ENCODE data around the gene CYB5D1.

CYB5D1 gene

DNA sequence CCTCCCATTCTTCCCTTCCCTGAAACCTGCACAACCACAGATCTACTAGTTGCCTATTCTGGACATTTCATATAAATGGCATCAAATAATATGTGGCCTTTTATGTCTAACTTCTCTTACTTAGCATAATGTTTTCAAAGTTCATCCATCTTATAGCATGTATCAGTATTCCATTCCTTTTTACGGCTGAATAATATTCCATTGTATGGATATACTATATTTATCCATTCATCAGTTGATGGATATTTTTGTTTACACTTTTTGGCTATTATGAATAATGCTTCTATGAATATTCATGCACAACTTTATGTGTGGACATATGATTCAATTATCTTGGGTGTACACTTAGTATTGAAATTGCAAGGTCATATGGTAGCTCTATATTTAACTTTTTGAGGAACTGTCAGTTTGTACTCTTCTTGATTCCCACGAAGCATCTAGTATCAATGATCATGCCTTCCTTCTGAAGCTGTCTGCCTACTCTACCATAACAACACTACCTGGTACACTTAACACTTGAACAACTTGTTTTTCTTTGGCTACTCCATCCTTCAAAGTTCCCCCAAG lies 18.1 kb downstream of the CYB5D1 start:
- no peaks in the 10 kb centered on the region for H3K36me3 ChIP-seq (ENCODE audit: insufficient read depth, low read length)
- H3K9ac ChIP-seq (ENCODE audit: low read depth, low read length) = no peak overlapping the region
- 0 out of 2 replicates have a peak, but pooled peaks cover 3% of the 10 kb centered on the region for H3K4me1 ChIP-seq (ENCODE audit: insufficient read depth, low read length)
- no peaks in the 10 kb centered on the region for H3K9me3 ChIP-seq (ENCODE audit: control insufficient read depth, insufficient read depth, low read length)

DNA sequence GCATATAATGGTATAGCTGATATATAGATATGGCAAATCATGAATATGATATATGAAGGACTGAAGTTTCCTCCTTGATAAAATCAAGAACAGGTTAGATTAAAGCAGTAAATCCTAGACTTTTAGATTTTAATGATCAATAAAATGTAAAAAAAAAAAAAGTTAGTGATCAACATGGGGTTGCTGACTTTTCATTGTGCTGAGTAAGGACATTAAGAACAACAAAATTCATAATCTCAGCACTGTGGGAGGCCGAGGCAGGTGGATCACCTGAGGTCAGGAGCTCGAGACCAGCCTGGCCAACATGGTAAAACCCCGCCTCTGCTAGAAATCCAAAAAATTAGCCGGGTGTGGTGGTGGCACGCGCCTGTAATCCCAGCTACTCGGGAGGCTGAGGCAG lies 20.4 kb downstream of the CYB5D1 start:
- Histone ChIP-seq H3K9me3 (ENCODE audit: control insufficient read depth, insufficient read depth, low read length) (no peaks in the 10 kb centered on the region), H3K36me3 (ENCODE audit: insufficient read depth, low read length) (no peaks in the 10 kb centered on the region), H3K9ac (ENCODE audit: low read depth, low read length) (no peak overlapping the region), H3K4me1 (ENCODE audit: insufficient read depth, low read length) (0 out of 2 replicates have a peak, but pooled peaks cover 2% of the 10 kb centered on the region)

GRCh38 chr17:7880076-7880868 lies 22.5 kb downstream of the CYB5D1 start:
- Histone ChIP-seq H3K4me1 (ENCODE audit: insufficient read depth, low read length) (0 out of 2 replicates have a peak, but pooled peaks cover 11% of the 10 kb centered on the region), H3K9ac (ENCODE audit: low read depth, low read length) (no peak overlapping the region), H3K36me3 (ENCODE audit: insufficient read depth, low read length) (no peaks in the 10 kb centered on the region), H3K9me3 (ENCODE audit: control insufficient read depth, insufficient read depth, low read length) (no peaks in the 10 kb centered on the region)

GRCh38 chr17:7881276-7882054 lies 23.7 kb downstream of the CYB5D1 start:
- Histone ChIP-seq H3K36me3 (ENCODE audit: insufficient read depth, low read length) (no peaks in the 10 kb centered on the region), H3K9me3 (ENCODE audit: control insufficient read depth, insufficient read depth, low read length) (no peaks in the 10 kb centered on the region), H3K9ac (ENCODE audit: low read depth, low read length) (no peak overlapping the region), H3K4me1 (ENCODE audit: insufficient read depth, low read length) (0 out of 2 replicates have a peak, but pooled peaks cover 11% of the 10 kb centered on the region)

DNA sequence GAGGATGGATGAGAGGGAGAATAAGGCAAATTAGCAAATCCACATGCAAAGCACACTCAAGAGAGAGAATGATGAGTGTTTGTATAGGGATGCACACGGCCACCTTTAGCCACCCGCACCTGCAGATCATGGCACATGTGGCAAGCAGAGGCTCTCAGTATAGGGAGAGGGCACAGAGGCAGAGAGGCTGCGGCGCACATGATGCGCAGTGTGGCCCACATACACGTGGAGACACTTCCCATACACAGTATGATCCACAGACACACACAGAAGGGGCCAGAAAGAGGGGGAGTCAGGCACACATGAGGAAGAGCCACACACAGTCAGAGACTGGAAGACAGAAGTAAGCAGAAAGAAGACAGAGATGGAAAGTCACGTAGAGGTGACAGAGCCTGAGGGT lies 24.3 kb downstream of the CYB5D1 start:
- Histone ChIP-seq H3K9ac (ENCODE audit: low read depth, low read length) (no peak overlapping the region), H3K36me3 (ENCODE audit: insufficient read depth, low read length) (no peaks in the 10 kb centered on the region), H3K4me1 (ENCODE audit: insufficient read depth, low read length) (0 out of 2 replicates have a peak, but pooled peaks cover 11% of the 10 kb centered on the region), H3K9me3 (ENCODE audit: control insufficient read depth, insufficient read depth, low read length) (no peaks in the 10 kb centered on the region)

- no peak overlapping the region for H3K9ac ChIP-seq (ENCODE audit: low read depth, low read length)
- H3K4me1 ChIP-seq (ENCODE audit: insufficient read depth, low read length) = 0 out of 2 replicates have a peak, but pooled peaks cover 11% of the 10 kb centered on the region
Measured at GRCh38 chr17:7882629-7883028, 24.8 kb downstream of the CYB5D1 start.

DNA sequence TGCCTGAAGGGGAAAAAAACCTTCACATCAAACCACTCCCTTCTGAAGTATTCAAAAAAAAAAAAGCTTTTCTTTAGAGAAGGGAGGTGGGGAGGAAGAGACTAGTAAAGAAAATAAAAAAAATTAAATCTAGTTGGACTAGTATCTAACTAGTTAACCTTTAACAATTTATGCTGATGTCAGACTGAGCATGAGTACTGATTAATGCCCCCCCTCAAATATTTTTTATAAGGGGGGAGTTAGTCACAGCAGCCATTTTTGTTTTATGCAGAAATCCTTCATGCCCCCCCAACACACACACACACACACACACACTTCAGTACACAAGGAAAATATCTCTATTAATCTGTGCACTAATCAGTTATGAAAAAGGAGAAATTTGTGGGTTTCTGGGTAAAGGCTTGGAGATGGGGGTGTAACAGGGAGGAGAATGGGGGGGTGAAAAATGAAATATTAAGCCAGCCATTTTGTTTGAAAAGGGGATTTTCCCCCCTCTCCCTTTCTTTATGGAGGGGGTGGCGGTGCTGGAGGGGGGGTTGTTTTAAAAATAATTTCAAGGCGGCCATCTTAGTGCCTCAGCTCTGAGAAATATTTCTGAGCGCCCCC lies 26.1 kb downstream of the CYB5D1 start:
- no peaks in the 10 kb centered on the region for H3K36me3 ChIP-seq (ENCODE audit: insufficient read depth, low read length)
- no peaks in the 10 kb centered on the region for H3K9me3 ChIP-seq (ENCODE audit: control insufficient read depth, insufficient read depth, low read length)
- peaks cover 20% of the 10 kb centered on the region for H3K4me1 ChIP-seq (ENCODE audit: insufficient read depth, low read length)
- H3K9ac ChIP-seq (ENCODE audit: low read depth, low read length) = peak overlapping the region; percentile 29; the same call in 1 of the 2 replicates

More at GRCh38 chr17:7882629-7883028, 24.8 kb downstream of the CYB5D1 start:
- no peaks in the 10 kb centered on the region for H3K9me3 ChIP-seq (ENCODE audit: control insufficient read depth, insufficient read depth, low read length)
- H3K36me3 ChIP-seq (ENCODE audit: insufficient read depth, low read length) = no peaks in the 10 kb centered on the region

DNA sequence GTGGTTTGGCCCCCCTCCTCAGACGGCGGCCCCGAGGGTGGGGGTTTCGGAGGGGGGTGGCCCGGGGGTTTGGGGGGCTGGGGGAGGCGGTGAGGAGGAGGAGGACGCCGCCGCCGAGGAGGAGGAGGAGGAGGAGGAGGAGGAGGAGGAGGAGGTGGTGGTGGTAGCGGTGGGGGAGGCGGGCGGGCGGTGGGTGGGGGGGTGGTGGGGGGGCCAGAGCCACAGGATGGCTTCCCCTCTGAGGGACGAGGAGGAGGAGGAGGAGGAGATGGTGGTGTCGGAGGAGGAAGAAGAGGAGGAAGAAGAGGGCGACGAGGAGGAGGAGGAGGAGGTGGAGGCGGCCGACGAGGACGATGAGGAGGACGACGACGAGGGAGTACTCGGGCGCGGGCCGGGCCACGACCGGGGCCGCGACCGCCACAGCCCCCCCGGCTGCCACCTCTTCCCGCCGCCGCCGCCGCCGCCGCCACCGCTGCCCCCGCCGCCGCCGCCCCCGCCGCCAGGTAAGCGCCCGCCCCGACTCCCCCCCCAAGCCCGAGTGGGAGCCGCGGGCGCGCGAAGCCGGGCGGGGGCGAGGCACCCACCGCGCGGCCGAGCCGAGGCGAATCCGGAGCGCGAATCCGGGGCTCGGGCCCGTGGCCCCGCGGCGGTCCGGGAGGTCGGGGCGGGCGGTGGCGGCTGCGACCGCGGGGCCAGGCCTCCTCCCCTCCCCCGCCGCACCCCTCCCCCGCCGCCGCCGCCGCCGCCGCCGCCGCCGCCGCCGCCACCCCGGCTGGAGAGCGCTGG lies 27.0 kb downstream of the CYB5D1 start:
- no peaks in the 10 kb centered on the region for H3K9me3 ChIP-seq (ENCODE audit: control insufficient read depth, insufficient read depth, low read length)
- H3K36me3 ChIP-seq (ENCODE audit: insufficient read depth, low read length) = no peaks in the 10 kb centered on the region
- H3K4me1 ChIP-seq (ENCODE audit: insufficient read depth, low read length) = peaks cover 26% of the 10 kb centered on the region
- H3K9ac ChIP-seq (ENCODE audit: low read depth, low read length) = peak overlapping the region; percentile 44; the same call in 1 of the 2 replicates

GRCh38 chr17:7885367-7886226 lies 27.8 kb downstream of the CYB5D1 start:
- Histone ChIP-seq H3K36me3 (ENCODE audit: insufficient read depth, low read length) (no peaks in the 10 kb centered on the region), H3K9me3 (ENCODE audit: control insufficient read depth, insufficient read depth, low read length) (no peaks in the 10 kb centered on the region), H3K9ac (ENCODE audit: low read depth, low read length) (peak overlapping the region; percentile 44; the same call in 1 of the 2 replicates), H3K4me1 (ENCODE audit: insufficient read depth, low read length) (peaks cover 26% of the 10 kb centered on the region)

DNA sequence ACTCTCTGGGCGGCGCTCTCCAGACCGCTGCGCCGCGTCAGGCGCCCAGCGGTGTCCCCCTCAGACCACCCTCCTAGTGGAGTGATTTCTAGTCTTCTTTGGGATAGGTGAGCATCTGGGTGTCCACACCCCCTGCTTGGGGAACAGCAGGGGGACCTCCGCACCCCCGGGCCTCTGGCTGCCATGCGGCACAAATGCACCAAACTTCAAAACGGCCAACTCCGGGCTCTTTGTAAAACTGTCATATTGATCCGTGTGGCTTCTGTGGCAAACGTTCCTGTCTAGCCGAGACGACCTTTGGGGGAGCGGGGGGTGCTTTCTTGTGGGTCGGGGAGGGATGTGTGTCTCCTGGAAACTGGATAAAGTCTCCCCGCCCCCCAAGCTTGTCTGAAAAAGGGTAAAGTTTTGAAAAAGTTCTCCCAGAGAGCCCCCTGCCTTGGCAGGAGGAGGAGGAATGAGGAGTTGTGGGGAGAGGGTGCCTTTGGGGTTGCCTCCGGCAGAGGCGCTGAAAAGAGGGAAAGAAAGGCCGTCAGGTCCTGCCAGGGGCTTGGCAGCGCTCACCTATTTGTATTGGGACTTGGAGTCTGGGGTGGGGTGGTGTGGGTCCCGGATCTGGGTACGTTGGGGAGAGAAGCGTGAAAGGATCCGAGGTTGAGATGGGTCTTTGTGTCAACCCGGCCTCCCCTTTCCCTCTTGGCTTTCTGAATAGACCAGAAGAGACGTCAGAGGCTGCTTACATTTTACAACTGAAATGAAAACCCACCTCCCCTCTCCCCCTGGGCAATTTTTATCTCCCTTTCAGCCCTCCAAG lies 28.6 kb downstream of the CYB5D1 start:
- peak overlapping the region; percentile 44; the same call in 1 of the 2 replicates for H3K9ac ChIP-seq (ENCODE audit: low read depth, low read length)
- H3K9me3 ChIP-seq (ENCODE audit: control insufficient read depth, insufficient read depth, low read length) = no peaks in the 10 kb centered on the region
- no peaks in the 10 kb centered on the region for H3K36me3 ChIP-seq (ENCODE audit: insufficient read depth, low read length)
- H3K4me1 ChIP-seq (ENCODE audit: insufficient read depth, low read length) = peaks cover 26% of the 10 kb centered on the region

GRCh38 chr17:7887038-7887481 lies 29.3 kb downstream of the CYB5D1 start:
- Histone ChIP-seq H3K9ac (ENCODE audit: low read depth, low read length) (peak overlapping the region; percentile 44; the same call in 1 of the 2 replicates), H3K36me3 (ENCODE audit: insufficient read depth, low read length) (no peaks in the 10 kb centered on the region), H3K9me3 (ENCODE audit: control insufficient read depth, insufficient read depth, low read length) (no peaks in the 10 kb centered on the region), H3K4me1 (ENCODE audit: insufficient read depth, low read length) (peaks cover 26% of the 10 kb centered on the region)

DNA sequence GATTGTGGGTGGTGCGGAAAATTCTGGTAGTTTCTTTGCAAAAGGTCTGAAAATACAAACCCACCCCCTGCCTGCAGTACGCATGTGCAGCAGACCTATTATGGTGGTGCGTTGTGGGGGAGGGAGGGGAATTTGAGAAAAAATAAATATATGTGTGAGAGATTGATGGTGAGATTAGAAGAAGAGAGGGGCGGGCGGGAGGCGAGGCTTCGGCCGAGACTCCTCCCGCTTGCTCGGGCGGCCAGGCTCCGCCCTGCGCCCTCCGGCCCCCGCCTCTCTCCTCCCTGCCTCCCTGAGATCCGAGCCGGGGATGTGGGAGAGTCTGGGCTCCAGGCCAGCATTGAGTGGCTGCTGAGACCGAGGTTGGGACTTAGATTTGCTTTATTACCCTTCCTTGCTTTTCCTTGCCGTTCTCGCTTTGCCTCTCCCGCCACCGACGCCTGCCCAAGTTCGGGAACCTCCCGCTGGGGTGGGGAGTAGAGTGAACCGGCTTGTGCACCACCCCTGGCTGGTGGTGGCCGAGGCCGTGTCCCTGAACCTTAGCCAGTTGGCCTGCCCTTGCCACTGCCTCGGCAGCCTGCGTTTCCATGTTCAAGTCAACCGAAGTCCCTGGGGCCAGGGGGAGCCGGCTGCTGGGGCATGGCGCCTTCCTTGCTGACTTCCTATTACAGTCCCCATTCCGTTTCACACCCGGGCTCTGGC lies 29.8 kb downstream of the CYB5D1 start:
- H3K36me3 ChIP-seq (ENCODE audit: insufficient read depth, low read length) = no peaks in the 10 kb centered on the region
- H3K9ac ChIP-seq (ENCODE audit: low read depth, low read length) = peak overlapping the region; percentile 44

More for the DNA sequence above, 29.8 kb downstream of the CYB5D1 start:
- no peaks in the 10 kb centered on the region for H3K9me3 ChIP-seq (ENCODE audit: control insufficient read depth, insufficient read depth, low read length)
- peaks cover 26% of the 10 kb centered on the region for H3K4me1 ChIP-seq (ENCODE audit: insufficient read depth, low read length)

All from ES-I3 (cell line).